OCI-LY3 (cell line): ENCODE data around the gene CYTH4.

Experiments
- H2AFZ ChIP-seq: fragments of 200-600, 300-600 bp; shearing (Covaris generic); 2 replicates; pipeline ENCODE4 v1.6.0; 2014; ENCODE audit warnings: antibody characterized with exemption, low read depth, low read length
- H3K27ac ChIP-seq: fragments of 200-600, 300-600 bp; sonication (generic); 2 replicates; pipeline ENCODE4 v1.5.1; 2014; ENCODE audit warnings: mild to moderate bottlenecking, low read length, moderate library complexity, mixed read lengths
- H3K27me3 ChIP-seq: fragments of 200-600, 300-600 bp; sonication (generic); 2 replicates; pipeline ENCODE4 v1.6.1; 2014; ENCODE audit warnings: low read depth, low read length, mixed read lengths
- H3K36me3 ChIP-seq: fragments of 200-600, 300-600 bp; sonication (generic); replicated peaks from 2 replicates; pipeline ENCODE3; 2014; ENCODE audit warnings: low read depth, low read length, mixed read lengths
- H3K4me1 ChIP-seq: fragments of 300-600, 200-600 bp; sonication (generic); 2 replicates; pipeline ENCODE4 v1.6.1; 2014; ENCODE audit warnings: low read length, mixed read lengths
- H3K4me2 ChIP-seq: fragments of 200-600, 300-600 bp; sonication (generic); 2 replicates; pipeline ENCODE4 v1.6.1; 2014; ENCODE audit warnings: low read length, mixed read lengths
- H3K4me3 ChIP-seq: fragments of 300-600, 200-600 bp; sonication (generic); 2 replicates; pipeline ENCODE4 v1.5.1; 2014; ENCODE audit warnings: antibody characterized with exemption, mild to moderate bottlenecking, low read length, moderate library complexity
- H3K79me2 ChIP-seq: fragments of 300-600, 200-600 bp; shearing (Covaris generic); 2 replicates; pipeline ENCODE4 v1.6.1; 2014; ENCODE audit warnings: mild to moderate bottlenecking, low read length, mixed read lengths
- H3K9ac ChIP-seq: fragments of 300-600, 200-600 bp; shearing (Covaris generic); 2 replicates; pipeline ENCODE4 v1.6.0; 2014; ENCODE audit warnings: mild to moderate bottlenecking, low read length, moderate library complexity
- H3K9me3 ChIP-seq: fragments of 200-600, 300-600 bp; shearing (Covaris generic); 2 replicates; pipeline ENCODE4 v1.6.1; 2014; ENCODE audit warnings: low read length, mixed read lengths; ENCODE audit not compliant: insufficient read depth
- H4K20me1 ChIP-seq: fragments of 200-600, 300-600 bp; sonication (generic); 2 replicates; pipeline ENCODE4 v1.6.1; 2016; ENCODE audit warnings: low read length, mixed read lengths; ENCODE audit not compliant: insufficient read depth
- EZH2phosphoT487 ChIP-seq: fragments of 200-600 bp; shearing (Covaris generic); IDR thresholded peaks from 2 replicates; pipeline ENCODE4 v1.6.1; 2018; ENCODE audit warnings: antibody characterized with exemption, mixed run types, low read depth
- TF ChIP-seq, protein P1 (sequence below): fragments of 200-600, 300-600 bp; sonication (generic); IDR thresholded peaks from 2 replicates; pipeline ENCODE4 v1.5.1; 2014; ENCODE audit warnings: antibody characterized with exemption, low read length, low read depth

Gene CYTH4

DNA sequence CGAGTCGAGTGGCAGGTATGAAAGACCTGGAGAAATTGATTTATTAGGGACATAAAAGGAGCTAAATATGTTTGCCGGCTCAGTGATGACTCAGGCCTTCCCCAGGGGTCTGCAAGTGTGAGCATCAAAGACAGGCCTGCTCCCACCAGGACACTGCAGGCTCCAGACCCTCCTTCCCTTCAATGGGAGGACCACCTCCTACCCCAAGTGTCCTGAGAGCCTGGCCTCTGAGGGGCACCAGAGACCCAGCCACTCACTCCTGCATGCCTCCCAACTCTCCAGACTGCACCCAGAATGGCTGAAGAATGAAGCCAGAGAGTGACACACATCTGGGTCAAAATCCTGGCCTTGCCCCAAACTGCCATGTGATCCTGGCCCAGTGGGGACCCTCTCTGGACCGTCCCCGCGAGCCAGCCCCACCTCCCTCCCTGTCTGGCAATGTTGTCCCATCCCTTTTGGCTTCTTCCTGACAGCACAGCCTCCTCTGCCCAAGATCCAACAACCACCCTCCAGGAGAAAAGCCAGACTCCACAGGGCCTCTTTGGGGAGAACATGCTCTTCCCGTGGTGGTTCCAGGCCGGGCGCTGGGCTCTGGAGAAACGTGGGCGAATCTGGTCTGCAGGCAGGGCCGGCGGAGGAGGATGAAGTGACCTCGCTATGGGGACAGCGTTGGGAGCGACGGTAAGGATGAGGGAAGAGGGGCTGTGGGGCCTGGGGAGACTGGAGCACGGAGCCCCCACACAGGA, 36.2 kb downstream of the CYTH4 start:
- TF ChIP-seq EZH2phosphoT487: no peak
- TF ChIP-seq, protein P1, sequence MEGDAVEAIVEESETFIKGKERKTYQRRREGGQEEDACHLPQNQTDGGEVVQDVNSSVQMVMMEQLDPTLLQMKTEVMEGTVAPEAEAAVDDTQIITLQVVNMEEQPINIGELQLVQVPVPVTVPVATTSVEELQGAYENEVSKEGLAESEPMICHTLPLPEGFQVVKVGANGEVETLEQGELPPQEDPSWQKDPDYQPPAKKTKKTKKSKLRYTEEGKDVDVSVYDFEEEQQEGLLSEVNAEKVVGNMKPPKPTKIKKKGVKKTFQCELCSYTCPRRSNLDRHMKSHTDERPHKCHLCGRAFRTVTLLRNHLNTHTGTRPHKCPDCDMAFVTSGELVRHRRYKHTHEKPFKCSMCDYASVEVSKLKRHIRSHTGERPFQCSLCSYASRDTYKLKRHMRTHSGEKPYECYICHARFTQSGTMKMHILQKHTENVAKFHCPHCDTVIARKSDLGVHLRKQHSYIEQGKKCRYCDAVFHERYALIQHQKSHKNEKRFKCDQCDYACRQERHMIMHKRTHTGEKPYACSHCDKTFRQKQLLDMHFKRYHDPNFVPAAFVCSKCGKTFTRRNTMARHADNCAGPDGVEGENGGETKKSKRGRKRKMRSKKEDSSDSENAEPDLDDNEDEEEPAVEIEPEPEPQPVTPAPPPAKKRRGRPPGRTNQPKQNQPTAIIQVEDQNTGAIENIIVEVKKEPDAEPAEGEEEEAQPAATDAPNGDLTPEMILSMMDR: no peak
- Histone ChIP-seq H3K79me2 (no peaks in the 10 kb centered on the region), H4K20me1 (no peaks in the 10 kb centered on the region), H3K4me1 (peaks cover 12% of the 10 kb centered on the region), H3K9me3 (no peaks in the 10 kb centered on the region), H3K9ac (no peak overlapping the region), H3K36me3 (no peaks in the 10 kb centered on the region), H2AFZ (no peak overlapping the region), H3K27ac (no peak overlapping the region), H3K27me3 (peaks cover 30% of the 10 kb centered on the region), H3K4me2 (no peak overlapping the region), H3K4me3 (no peak overlapping the region)

DNA sequence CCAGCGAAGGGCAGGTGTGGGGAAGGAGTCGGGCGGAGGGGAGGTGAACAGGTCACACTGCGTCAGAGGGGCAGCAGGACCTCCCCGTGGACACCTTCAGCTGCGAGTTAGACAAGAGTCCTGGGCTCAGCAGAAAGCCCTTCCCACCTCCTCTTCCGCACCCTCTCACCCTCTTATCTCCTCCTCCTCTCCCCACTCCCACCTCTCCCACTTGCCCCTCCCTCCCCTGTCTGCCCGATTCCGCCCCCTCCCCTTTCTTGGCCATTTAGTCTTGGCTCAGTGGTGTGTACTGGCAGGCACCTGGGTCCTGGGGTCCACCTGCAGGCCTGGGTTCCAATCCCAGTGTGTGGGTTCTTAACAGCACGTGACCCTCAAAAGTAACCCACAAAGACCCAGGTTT, 37.2 kb downstream of the CYTH4 start:
- Histone ChIP-seq H3K79me2 (no peaks in the 10 kb centered on the region), H3K27ac (no peak overlapping the region), H3K4me2 (no peak overlapping the region), H3K9me3 (no peaks in the 10 kb centered on the region), H3K9ac (no peak overlapping the region), H3K27me3 (peaks cover 39% of the 10 kb centered on the region), H3K4me1 (peaks cover 6% of the 10 kb centered on the region), H4K20me1 (no peaks in the 10 kb centered on the region), H3K4me3 (no peak overlapping the region), H2AFZ (no peak overlapping the region), H3K36me3 (no peaks in the 10 kb centered on the region)
- TF ChIP-seq EZH2phosphoT487: no peak
- TF ChIP-seq, protein P1: no peak

DNA sequence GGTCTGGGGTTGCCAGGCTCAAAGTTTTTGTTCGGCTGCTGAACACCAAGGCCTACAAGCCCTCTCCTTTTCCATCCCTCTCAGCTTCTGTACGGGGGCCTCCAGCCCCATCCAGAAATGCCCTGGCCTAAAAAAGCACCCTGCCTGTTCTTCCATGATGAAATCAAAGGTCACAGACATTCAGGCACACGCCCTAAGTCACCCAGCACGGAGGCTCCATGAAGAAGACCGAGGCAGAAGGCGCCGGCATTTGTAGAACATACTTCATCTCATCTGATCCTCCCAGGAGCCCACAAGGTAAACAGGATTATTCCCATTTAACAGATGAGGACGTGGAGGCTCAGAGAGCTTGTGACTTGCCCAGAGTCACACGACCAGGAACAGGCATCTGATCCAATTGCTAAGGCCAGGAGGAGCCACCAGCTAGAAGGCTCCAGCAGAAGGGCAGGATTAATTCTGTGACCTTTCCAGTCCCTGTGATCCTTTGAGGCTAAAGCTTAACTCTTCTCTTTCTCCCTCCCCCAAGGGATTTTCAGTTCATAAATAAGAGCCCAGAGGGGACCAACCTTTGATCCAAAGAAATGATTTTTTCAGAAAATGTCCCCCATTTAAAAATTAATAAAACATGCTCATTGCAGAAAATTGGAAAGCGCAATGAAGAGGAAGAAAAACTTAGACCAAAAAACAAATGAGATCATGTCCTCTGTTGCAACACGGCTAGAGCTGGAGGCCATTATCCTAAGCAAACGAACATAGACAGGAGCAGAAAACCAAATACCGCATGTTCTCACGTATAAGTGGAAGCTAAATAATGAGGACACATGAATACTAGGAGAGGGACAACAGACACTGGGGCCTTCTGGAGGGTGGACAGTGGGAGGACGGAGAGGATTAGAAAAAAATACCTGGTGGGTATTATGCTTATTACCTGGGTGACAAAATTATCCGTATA, 38.7 kb downstream of the CYTH4 start:
- Histone ChIP-seq H3K27me3 (peaks cover 39% of the 10 kb centered on the region), H3K4me2 (no peak overlapping the region)
- TF ChIP-seq EZH2phosphoT487: no peak

DNA sequence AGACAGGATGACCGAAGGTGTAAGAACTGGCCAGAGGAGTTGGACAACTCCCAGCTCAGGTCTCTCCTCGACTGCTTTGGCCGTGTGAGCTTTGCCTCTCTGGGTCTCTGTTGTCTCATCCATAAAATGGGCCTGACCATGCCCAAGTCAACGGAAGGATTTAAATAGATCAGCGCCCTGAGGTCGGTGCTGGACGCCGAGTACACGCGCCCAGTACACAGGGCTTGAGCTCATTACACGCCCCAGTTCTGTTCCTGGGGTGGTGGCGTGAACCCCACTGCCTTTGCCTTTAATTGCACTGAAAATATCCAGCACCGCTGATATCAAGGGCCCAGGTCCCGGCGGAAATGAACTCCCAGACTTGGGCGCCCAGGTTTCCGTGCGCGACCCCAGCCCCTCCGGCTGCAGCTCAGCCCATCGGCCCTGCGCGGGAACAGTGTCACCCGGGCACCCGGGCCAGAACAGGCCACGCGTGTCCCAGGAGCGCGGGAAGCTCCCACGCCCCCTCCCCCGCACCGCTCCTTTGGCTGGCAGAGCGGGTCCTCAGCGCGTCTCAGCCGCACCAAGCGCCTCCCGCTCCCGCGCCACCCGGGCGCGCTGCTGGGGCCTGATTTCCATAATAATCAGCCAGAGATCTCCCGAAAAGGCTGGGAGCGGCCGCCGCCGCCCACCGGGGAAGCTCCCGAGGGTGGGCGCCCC, 42.2 kb downstream of the CYTH4 start:
- H4K20me1 ChIP-seq: no peaks in the 10 kb centered on the region
- H3K4me3 ChIP-seq: no peak overlapping the region
- no peak overlapping the region for H3K27ac ChIP-seq
- no peaks in the 10 kb centered on the region for H3K79me2 ChIP-seq
- no peaks in the 10 kb centered on the region for H3K4me1 ChIP-seq
- H3K36me3 ChIP-seq: no peaks in the 10 kb centered on the region
- H3K9ac ChIP-seq: no peak overlapping the region
- TF ChIP-seq, protein P1: no peak
- no peak for TF ChIP-seq EZH2phosphoT487
- H3K4me2 ChIP-seq: no peak overlapping the region
- no peaks in the 10 kb centered on the region for H3K9me3 ChIP-seq
- peaks cover 52% of the 10 kb centered on the region for H3K27me3 ChIP-seq
- H2AFZ ChIP-seq: no peak overlapping the region

More for the DNA sequence above, 38.7 kb downstream of the CYTH4 start:
- H3K27ac ChIP-seq: no peak overlapping the region
- H3K4me3 ChIP-seq: no peak overlapping the region
- no peak overlapping the region for H3K9ac ChIP-seq
- no peaks in the 10 kb centered on the region for H4K20me1 ChIP-seq
- no peak overlapping the region for H2AFZ ChIP-seq
- no peaks in the 10 kb centered on the region for H3K9me3 ChIP-seq
- no peaks in the 10 kb centered on the region for H3K36me3 ChIP-seq
- no peaks in the 10 kb centered on the region for H3K4me1 ChIP-seq
- H3K79me2 ChIP-seq: no peaks in the 10 kb centered on the region
